ENCODE results near the gene ARCN1. TPM values are rescaled to one million over a fixed set of nuclear protein-coding genes. Genes with fewer than 3 reads are reported as not detected.

Gene ARCN1
- total and polyA plus RNA-seq, 2 donors (not counting 1 experiment from before 2014, with no cell fraction given) = 42.9 to 83.2 TPM

DNA sequence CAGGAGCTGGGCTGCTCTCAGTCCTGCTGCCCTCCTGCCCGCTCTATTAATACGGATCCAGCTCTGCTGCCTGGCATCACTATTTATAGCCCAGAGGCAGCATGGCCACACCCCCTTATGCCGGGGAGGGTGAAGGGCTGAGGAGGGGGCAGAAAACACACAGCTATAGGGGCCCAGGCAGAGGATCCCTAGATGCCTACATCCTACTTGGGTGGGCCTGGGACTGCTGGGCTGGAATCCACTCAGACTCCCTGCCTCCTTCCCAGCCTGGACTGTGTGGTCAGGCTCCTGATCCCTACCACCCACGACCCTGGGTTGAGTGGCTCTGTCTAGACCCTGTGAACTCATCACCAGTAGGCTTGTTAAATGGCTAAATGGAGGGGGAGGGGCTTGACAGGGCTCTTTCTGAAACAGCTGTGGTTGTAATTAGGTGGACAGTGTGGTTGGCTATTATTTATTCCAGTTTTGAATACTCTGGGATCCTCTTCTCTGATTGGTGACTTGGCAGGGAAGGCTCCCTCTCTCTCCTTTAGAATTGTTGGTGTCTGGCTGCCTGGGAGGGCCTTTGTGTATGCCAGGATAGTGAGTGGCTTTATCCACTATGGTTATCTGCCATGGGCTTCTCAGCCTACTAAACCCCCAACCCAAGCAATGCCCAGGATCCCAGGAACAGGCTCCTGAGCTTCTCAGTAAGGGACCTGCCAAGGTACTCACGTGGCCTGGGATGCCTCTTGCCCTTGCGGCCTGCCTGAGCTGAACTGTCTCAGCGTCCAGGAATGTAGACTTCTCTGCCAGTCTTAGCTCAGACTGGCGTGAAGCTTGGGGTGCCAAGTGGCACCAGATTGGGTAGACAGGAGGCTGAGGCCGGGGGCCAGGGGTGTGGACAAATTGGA lies 50.4 kb downstream of the ARCN1 start:
- Histone ChIP-seq H3K36me3 (replicated peaks in 1 of 2; ENCODE audit: control extremely low read depth in 1 of 2, control insufficient read depth in 1 of 2, extremely low read depth in 1 of 2, insufficient read depth in 2 of 2, low read length in 1 of 2) (no peaks in the 10 kb centered on the region), H3K9me3 (ENCODE audit: control extremely low read depth in 1 of 3, control insufficient read depth in 2 of 3, insufficient read depth in 1 of 3, low read length in 2 of 3) (no peaks in the 10 kb centered on the region), H3K27ac (ENCODE audit: low read length in 2 of 2) (no peak overlapping the region), H3K4me2 (replicated peaks; ENCODE audit: low read depth, low read length, poor library complexity, severe bottlenecking) (no peak overlapping the region), H4K20me1 (ENCODE audit: control insufficient read depth, insufficient read depth, low read length, poor library complexity, severe bottlenecking) (no peaks in the 10 kb centered on the region), H3K79me2 (ENCODE audit: control insufficient read depth, insufficient read depth, low read length) (no peaks in the 10 kb centered on the region), H2AFZ (ENCODE audit: insufficient read depth, low read depth, low read length, poor library complexity, severe bottlenecking) (no peak overlapping the region), H3K9ac (ENCODE audit: low read length) (no peak overlapping the region), H3K27me3 (replicated peaks in 1 of 4; ENCODE audit: control extremely low read depth in 1 of 4, control insufficient read depth in 3 of 4, insufficient read depth in 4 of 4, low read length in 3 of 4) (peaks cover 0 to 25% (median 12%) of the 10 kb centered on the region in 4 experiments), H3K4me1 (ENCODE audit: control insufficient read depth in 2 of 2, insufficient read depth in 2 of 2, low read length in 2 of 2) (peaks cover 8 to 12% of the 10 kb centered on the region in 2 donors), H3K4me3 (ENCODE audit: control extremely low read depth in 1 of 5, extremely low read depth in 1 of 5, insufficient read depth in 1 of 5, low read depth in 2 of 5, low read length in 4 of 5) (no peak overlapping the region)
- H3K4me3 Mint-ChIP-seq = no peak overlapping the region
- ChIA-PET CTCF (interaction anchor here (0.5 kb wide), 1 partner anchor 411 kb away, joined by 5 read pairs; no protein-coding TSS in a partner anchor), POLR2A (interaction anchor here (0.6 to 1.0 kb wide), 2 partner anchors 10 to 312 kb away, joined by 3 read pairs; no protein-coding TSS in a partner anchor)
- DNase-seq (no peak), ATAC-seq (ENCODE audit: low read depth) (no peak)
- peaks cover 14% of the 10 kb centered on the region for H3K4me1 Mint-ChIP-seq
- no peaks in the 10 kb centered on the region for H3K9me3 Mint-ChIP-seq (ENCODE audit: insufficient read depth)
- intact Hi-C loops (cut with micrococcal nuclease) = no loop called here
- TF ChIP-seq CTCF (IDR thresholded peaks at IDR 0.05) (no peak), EZH2 (IDR thresholded peaks at IDR 0.05; ENCODE audit: borderline replicate concordance, insufficient read depth, low read depth, low read length, poor library complexity, severe bottlenecking) (no peak)
- no peak overlapping the region for H3K27ac Mint-ChIP-seq
- H3K27me3 Mint-ChIP-seq = peaks cover 34% of the 10 kb centered on the region
- WGBS (ENCODE audit: insufficient coverage) = 76% methylated on average over 5 of the region's 9 CpGs

DNA sequence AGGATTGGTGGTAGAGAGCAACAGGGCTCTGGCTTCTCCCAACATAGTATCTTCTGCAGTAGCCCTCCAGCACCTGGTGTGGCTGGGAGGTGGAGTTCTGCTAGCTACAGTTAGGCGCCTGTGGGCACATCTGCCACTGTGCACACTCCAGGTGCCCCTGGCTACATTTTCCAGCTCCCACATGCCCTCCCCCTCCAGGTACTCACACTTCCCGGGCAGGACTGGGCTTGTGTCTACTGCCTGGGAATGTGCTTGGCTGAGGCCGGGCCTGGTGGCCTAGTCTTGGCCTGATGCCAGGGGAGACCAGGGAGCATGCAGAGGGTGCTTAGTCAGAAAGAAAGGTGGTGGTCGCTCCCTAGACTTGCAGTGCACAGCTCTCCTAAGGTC lies 51.1 kb downstream of the ARCN1 start:
- Histone ChIP-seq H2AFZ (ENCODE audit: insufficient read depth, low read depth, low read length, poor library complexity, severe bottlenecking) (no peak overlapping the region), H4K20me1 (ENCODE audit: control insufficient read depth, insufficient read depth, low read length, poor library complexity, severe bottlenecking) (no peaks in the 10 kb centered on the region), H3K4me2 (replicated peaks; ENCODE audit: low read depth, low read length, poor library complexity, severe bottlenecking) (no peak overlapping the region), H3K27me3 (replicated peaks in 1 of 4; ENCODE audit: control extremely low read depth in 1 of 4, control insufficient read depth in 3 of 4, insufficient read depth in 4 of 4, low read length in 3 of 4) (peaks cover 0 to 25% (median 12%) of the 10 kb centered on the region in 4 experiments), H3K36me3 (replicated peaks in 1 of 2; ENCODE audit: control extremely low read depth in 1 of 2, control insufficient read depth in 1 of 2, extremely low read depth in 1 of 2, insufficient read depth in 2 of 2, low read length in 1 of 2) (no peaks in the 10 kb centered on the region), H3K4me1 (ENCODE audit: control insufficient read depth in 2 of 2, insufficient read depth in 2 of 2, low read length in 2 of 2) (peaks cover 8 to 12% of the 10 kb centered on the region in 2 donors), H3K9ac (ENCODE audit: low read length) (no peak overlapping the region), H3K4me3 (ENCODE audit: control extremely low read depth in 1 of 5, extremely low read depth in 1 of 5, insufficient read depth in 1 of 5, low read depth in 2 of 5, low read length in 4 of 5) (no peak overlapping the region), H3K9me3 (ENCODE audit: control extremely low read depth in 1 of 3, control insufficient read depth in 2 of 3, insufficient read depth in 1 of 3, low read length in 2 of 3) (no peaks in the 10 kb centered on the region), H3K79me2 (ENCODE audit: control insufficient read depth, insufficient read depth, low read length) (no peaks in the 10 kb centered on the region), H3K27ac (ENCODE audit: low read length in 2 of 2) (no peak overlapping the region)
- DNase-seq (no peak), ATAC-seq (ENCODE audit: low read depth) (no peak)
- POLR2A ChIA-PET = interaction anchor here (0.6 to 1.0 kb wide), 2 partner anchors 10 to 312 kb away, joined by 3 read pairs; no protein-coding TSS in a partner anchor
- H3K4me3 Mint-ChIP-seq = no peak overlapping the region
- peaks cover 14% of the 10 kb centered on the region for H3K4me1 Mint-ChIP-seq
- TF ChIP-seq CTCF (IDR thresholded peaks at IDR 0.05) (no peak), EZH2 (IDR thresholded peaks at IDR 0.05; ENCODE audit: borderline replicate concordance, insufficient read depth, low read depth, low read length, poor library complexity, severe bottlenecking) (no peak)
- intact Hi-C loops (cut with micrococcal nuclease) = no loop called here
- H3K9me3 Mint-ChIP-seq (ENCODE audit: insufficient read depth) = no peaks in the 10 kb centered on the region
- H3K27ac Mint-ChIP-seq = no peak overlapping the region
- WGBS (ENCODE audit: insufficient coverage) = 72% methylated on average over 4 of the region's 4 CpGs
- peaks cover 33% of the 10 kb centered on the region for H3K27me3 Mint-ChIP-seq
- CTCF ChIA-PET = interaction anchor here (1.2 kb wide), 1 partner anchor 11 kb away, joined by 5 read pairs; no protein-coding TSS in a partner anchor

Measured in B cell (primary cell).